Urinary bladder (tissue), 4 donors: ENCODE results near the gene UBQLN2. TPM values are rescaled to one million over a fixed set of nuclear protein-coding genes. Genes with fewer than 3 reads are reported as not detected.
"Not testable (repeated sequence)": the region's sequence is repeated elsewhere in the genome, so short reads cannot be mapped to it uniquely, and the experiment has no call there.

Source experiments
- DNase-seq: peaks from one replicate; pipeline ENCODE4 v3.0.0-alpha.2; 2015; ENCODE audit errors: extremely low spot score
- H3K27ac ChIP-seq: one replicate; pipeline ENCODE4 v1.5.1; 2013; ENCODE audit warnings: low read depth, mild to moderate bottlenecking, moderate library complexity
- H3K36me3 ChIP-seq: one replicate; pipeline ENCODE4 v1.6.1; 2013; ENCODE audit warnings: mild to moderate bottlenecking, moderate library complexity; ENCODE audit not compliant: insufficient read depth
- H3K4me1 ChIP-seq: one replicate; pipeline ENCODE4 v1.6.1; 2013; ENCODE audit warnings: mild to moderate bottlenecking, moderate library complexity; ENCODE audit not compliant: insufficient read depth
- H3K4me3 ChIP-seq: one replicate; pipeline ENCODE4 v1.5.1; 2013; ENCODE audit warnings: low read depth, low read length
- WGBS: extraction: QIAGEN DNeasy Blood & Tissue Kit; methylation state at CpG from one replicate; pipeline ENCODE4 v1.1.7; 2013; 5-methylcytosine and 5-hydroxymethylcytosine counted together
- polyA plus RNA-seq: library from polyadenylated mRNA; stranded (reverse); fragments of 200-250 nt; gene quantifications from one replicate; pipeline ENCODE4 v1.2.3, GENCODE V29; 2013
- total RNA-seq: library from RNA; depleted of rRNA; stranded (reverse); fragments of >200 nt; gene quantifications from one replicate; pipeline ENCODE4 v1.2.3, GENCODE V29; 2014
- donor health status: healthy with polysubstance abuse.
- donor health status: healthy.

The UBQLN2 gene
- total and polyA plus RNA-seq, 2 donors = 24.5 to 28.5 TPM

DNA sequence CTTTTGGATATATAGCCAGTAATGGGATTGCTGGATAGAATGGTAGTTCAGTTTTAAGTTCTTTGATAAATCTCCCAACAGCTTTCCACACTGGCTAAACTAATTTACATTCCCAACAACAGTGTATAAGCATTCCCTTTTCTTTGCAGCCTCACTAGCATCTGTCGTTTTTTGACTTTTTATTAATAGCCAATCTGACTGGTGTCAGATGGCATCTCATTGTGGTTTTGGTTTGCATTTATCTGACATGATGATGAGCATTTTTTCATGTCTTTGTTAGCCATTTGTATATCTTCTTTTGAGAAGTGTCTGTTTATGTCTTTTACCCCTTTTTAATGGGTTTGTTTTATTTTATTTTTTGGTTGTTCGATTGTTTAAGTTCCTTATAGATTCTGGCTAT, 13.3 kb downstream of the UBQLN2 start:
- DNase-seq = no peak
- no peak overlapping the region for H3K4me3 ChIP-seq
- WGBS = 96% methylated on average over 2 of the region's 2 CpGs

GRCh38 chrX:56588397-56589188, 25.2 kb downstream of the UBQLN2 start:
- H3K4me1 ChIP-seq = no peaks in the 10 kb centered on the region
- H3K4me3 ChIP-seq = no peak overlapping the region
- no peak overlapping the region for H3K27ac ChIP-seq
- no peak for DNase-seq
- no peaks in the 10 kb centered on the region for H3K36me3 ChIP-seq
- WGBS = 83% methylated on average over 11 of the region's 11 CpGs

More for the DNA sequence above, 13.3 kb downstream of the UBQLN2 start:
- Histone ChIP-seq H3K4me1 (no peaks in the 10 kb centered on the region), H3K36me3 (no peaks in the 10 kb centered on the region), H3K27ac (no peak overlapping the region)

GRCh38 chrX:56591830-56592229, 28.4 kb downstream of the UBQLN2 start:
- WGBS = 99% methylated on average over 2 of the region's 2 CpGs
- not testable (repeated sequence) for H3K36me3 ChIP-seq, H3K27ac ChIP-seq, H3K4me1 ChIP-seq, DNase-seq, H3K4me3 ChIP-seq

GRCh38 chrX:56600141-56600540, 36.7 kb downstream of the UBQLN2 start:
- no peak overlapping the region for H3K4me3 ChIP-seq
- no peak overlapping the region for H3K27ac ChIP-seq
- no peak for DNase-seq
- H3K36me3 ChIP-seq = no peaks in the 10 kb centered on the region
- H3K4me1 ChIP-seq = no peaks in the 10 kb centered on the region
- WGBS = 83% methylated on average over 2 of the region's 2 CpGs

DNA sequence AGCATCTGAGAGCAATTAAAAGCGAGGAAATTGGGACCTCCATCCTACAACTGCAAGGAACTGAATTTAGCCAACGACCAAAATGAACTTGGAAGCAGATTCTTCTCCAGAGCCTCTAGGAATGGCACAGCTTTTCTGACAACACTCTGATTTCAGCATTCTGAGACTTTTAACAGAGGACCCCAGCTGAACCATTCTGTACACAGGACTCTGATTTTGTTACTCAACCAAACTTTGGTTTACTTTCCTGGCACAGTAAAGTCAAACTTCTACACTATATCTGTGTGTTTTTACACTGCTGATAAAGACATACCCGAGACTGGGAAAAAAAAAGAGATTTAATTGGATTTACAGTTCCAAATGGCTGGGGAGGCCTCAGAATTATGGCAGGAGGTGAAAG, 37.6 kb downstream of the UBQLN2 start:
- H3K36me3 ChIP-seq = no peaks in the 10 kb centered on the region
- DNase-seq = no peak
- no peaks in the 10 kb centered on the region for H3K4me1 ChIP-seq
- WGBS = 70% methylated on average over 3 of the region's 3 CpGs
- H3K4me3 ChIP-seq = no peak overlapping the region
- no peak overlapping the region for H3K27ac ChIP-seq

GRCh38 chrX:56615282-56615681, 51.9 kb downstream of the UBQLN2 start:
- Histone ChIP-seq H3K4me1 (no peaks in the 10 kb centered on the region), H3K27ac (no peak overlapping the region), H3K4me3 (no peak overlapping the region), H3K36me3 (no peaks in the 10 kb centered on the region)
- no peak for DNase-seq
- 87% methylated on average over 2 of the region's 2 CpGs for WGBS

Other genes starting within 250 kb of the UBQLN2 start
- gene NBDY, start 165.6 kb downstream of the UBQLN2 start, total RNA-seq = 9.3 TPM
- 40.0 TPM for gene NBDY, start 165.6 kb downstream of the UBQLN2 start, polyA plus RNA-seq